ENCODE measurements around the gene VAPA.

Gene VAPA

DNA sequence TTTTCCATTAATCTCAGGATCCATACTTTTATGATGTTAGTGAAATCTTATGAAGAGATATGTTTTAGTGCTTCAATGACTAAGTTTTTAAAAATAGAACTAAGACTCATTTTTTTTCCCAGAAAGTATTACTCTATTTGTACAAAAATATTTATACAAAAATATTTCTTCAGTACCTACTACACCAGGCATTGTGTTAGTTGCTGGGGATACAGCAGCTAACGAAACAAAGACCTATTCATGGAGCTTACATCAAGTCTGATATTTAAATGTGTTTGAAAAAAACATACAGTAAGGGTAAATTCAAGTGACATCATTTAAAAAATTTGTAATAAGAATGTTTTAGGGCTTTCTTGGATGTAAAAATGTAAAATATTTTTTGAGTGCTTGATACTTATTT is 11.6 kb downstream of the VAPA start:
- DNase-seq (ENCODE audit: insufficient read length, low spot score) (no peak), FAIRE-seq (no peak)

DNA sequence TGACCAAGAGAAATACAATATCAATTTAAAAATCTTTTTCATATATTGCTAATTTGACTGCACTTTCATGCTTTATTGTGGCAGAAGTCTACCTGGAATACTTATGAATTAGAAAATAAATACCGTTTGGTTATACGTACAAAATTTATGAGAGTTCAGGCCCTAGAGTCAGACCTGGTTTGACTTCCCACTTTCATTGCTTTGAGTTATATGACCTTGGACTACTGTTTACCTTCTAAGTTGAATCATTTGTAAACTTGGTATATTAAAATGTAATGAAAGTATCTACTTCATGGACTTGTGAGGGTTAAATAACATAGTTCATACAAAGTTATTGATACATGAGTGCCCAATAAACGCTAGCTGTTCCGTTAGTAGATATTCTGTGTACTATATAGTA is 12.0 kb downstream of the VAPA start:
- FAIRE-seq (no peak), DNase-seq (ENCODE audit: insufficient read length, low spot score) (no peak)
- TF ChIP-seq, protein P1, sequence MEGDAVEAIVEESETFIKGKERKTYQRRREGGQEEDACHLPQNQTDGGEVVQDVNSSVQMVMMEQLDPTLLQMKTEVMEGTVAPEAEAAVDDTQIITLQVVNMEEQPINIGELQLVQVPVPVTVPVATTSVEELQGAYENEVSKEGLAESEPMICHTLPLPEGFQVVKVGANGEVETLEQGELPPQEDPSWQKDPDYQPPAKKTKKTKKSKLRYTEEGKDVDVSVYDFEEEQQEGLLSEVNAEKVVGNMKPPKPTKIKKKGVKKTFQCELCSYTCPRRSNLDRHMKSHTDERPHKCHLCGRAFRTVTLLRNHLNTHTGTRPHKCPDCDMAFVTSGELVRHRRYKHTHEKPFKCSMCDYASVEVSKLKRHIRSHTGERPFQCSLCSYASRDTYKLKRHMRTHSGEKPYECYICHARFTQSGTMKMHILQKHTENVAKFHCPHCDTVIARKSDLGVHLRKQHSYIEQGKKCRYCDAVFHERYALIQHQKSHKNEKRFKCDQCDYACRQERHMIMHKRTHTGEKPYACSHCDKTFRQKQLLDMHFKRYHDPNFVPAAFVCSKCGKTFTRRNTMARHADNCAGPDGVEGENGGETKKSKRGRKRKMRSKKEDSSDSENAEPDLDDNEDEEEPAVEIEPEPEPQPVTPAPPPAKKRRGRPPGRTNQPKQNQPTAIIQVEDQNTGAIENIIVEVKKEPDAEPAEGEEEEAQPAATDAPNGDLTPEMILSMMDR (IDR thresholded peaks at IDR 0.05; ENCODE audit: insufficient read depth, missing control alignments) = no peak

More for the DNA sequence above, 11.6 kb downstream of the VAPA start:
- TF ChIP-seq, protein P1 (IDR thresholded peaks at IDR 0.05; ENCODE audit: insufficient read depth, missing control alignments) = no peak

DNA sequence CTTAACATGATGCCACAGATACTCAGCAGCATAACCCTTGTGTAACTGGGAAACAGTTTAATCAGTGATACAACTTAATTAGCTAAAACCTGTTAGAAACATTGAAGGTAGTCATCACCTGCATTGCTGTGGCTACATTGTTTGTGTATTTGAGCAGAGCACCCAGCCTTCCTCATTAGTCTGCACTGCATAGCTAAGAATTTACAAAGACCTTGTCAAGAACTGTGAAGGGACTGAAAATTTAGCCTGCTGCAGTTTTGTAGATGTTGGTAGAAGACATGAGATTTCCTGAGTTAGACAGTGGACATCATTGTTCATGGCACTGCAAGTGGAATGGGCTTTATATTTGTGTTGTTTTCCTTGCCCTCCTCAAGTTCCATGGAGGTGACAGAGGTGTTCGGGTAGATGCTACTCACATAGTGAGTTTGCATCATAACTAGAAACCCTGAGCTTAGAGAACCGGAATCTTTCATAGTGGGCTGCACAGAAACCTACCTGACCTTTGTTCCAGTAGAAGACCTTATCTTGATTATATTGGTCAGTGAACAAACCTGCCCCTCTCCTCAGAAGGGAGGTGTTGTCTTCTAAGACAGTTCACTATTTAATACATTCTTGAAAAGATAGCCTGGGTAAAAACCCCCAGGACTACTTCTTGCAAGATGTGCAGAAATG is 12.5 kb downstream of the VAPA start:
- FAIRE-seq (no peak), DNase-seq (ENCODE audit: insufficient read length, low spot score) (no peak)
- TF ChIP-seq, protein P1 (IDR thresholded peaks at IDR 0.05; ENCODE audit: insufficient read depth, missing control alignments) = no peak

DNA sequence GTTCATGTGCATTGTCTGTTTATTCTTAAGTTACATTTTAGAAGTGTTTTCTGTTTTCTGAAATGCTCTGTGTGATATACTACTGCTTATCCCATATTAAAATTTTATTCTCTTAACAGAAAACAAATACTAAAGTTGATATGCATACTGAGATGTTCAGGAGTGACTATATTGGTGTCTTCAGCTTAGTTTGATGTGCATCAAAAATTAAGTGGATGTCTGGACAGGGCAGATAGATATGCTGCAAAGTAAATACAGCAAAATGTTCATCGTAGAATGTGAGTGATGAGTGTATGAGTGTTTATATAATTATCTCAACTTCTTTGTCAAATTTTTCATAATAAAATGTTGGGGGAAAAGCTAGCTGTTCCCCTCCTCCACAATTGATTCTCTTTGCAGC is 13.2 kb downstream of the VAPA start:
- DNase-seq (ENCODE audit: insufficient read length, low spot score) (no peak), FAIRE-seq (no peak)
- TF ChIP-seq, protein P1 (IDR thresholded peaks at IDR 0.05; ENCODE audit: insufficient read depth, missing control alignments) = no peak

DNA sequence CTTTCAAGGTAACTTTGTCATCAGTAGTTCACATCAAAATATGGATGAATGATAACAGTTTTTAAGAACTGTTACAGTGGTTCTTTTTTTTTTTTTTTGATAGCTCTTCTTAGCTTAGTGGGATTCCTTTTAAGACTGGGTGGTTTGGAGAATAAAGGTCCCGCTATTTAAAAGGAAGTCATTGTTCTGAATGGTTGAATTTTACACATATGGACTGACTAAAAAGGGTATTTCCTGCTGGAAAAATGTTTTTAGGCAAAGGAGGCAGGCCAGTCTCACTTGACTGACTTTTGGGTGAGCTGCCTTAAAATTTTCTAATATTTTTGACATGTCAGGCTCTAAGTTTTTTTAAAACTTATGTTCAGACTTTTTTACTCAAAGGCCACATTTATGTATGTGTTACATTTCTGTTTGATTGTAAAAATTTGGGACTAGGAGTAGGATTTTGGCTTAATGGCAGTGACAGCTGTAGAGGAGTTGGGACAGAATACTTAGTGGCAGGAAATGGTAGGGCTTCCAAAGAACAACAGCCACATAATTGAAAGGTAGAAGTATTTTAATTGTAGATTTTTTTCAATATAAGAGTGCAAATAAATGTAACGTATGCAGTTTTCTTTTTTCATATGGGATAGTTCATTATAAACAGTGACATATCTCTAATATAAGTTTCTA is 13.7 kb downstream of the VAPA start:
- FAIRE-seq = no peak
- DNase-seq (ENCODE audit: insufficient read length, low spot score) = no peak
- TF ChIP-seq, protein P1 (IDR thresholded peaks at IDR 0.05; ENCODE audit: insufficient read depth, missing control alignments) = no peak

DNA sequence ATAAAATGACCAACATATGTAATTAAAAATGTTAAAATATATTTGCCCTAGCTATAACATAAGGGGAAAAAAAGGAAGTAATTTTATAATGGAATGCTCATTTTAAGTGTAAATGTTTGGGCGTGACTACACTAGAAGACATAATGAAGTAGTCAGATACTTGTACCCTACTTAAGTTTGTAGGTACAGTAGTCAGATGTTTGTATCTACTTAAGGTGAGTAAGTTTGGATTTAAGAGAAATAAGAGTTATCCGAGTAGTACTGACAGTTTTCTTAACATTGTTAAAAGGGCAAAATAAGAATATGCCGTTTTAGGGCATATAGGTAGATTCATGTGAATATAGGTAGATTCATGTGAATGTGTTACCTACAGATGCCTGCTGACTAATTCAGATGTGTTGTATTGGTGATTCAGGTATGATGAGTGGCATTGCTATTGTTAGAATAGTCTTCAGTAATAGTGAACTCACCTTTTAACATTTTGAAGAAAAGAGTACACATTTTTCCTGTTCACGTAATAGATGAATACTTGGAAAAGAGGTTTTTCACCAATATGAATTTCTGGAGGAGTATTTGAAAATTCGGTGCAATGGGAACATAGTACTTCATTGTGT is 14.9 kb downstream of the VAPA start:
- TF ChIP-seq, protein P1 (IDR thresholded peaks at IDR 0.05; ENCODE audit: insufficient read depth, missing control alignments) = no peak
- DNase-seq (ENCODE audit: insufficient read length, low spot score) (no peak), FAIRE-seq (no peak)
